ENCODE results near the gene EIF4H. TPM values are rescaled to one million over a fixed set of nuclear protein-coding genes. Genes with fewer than 3 reads are reported as not detected.

EIF4H gene
- total and polyA plus RNA-seq, 2 experiments from 2014 or later, result 183 to 309 TPM

DNA sequence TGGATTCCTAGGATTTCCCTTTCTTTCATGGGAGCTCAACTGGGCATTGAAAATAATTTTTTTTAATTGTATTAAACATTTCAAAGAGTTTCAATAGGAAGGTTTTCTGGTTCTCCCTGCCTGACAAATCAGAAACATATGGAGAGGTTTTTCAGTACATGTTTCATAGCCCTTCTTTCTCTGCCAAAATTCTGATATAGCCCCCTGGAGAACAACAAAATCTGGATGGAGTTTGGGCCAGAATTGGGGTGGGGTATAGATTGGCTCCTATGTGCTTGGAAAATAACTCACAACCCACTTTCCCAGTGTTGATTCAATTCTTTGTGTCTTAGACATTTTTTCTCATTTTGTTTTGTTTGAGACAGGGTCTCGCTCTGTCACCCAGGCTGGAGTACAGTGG, 24.6 kb upstream of the EIF4H start (continued):
- TF ChIP-seq, protein P1, sequence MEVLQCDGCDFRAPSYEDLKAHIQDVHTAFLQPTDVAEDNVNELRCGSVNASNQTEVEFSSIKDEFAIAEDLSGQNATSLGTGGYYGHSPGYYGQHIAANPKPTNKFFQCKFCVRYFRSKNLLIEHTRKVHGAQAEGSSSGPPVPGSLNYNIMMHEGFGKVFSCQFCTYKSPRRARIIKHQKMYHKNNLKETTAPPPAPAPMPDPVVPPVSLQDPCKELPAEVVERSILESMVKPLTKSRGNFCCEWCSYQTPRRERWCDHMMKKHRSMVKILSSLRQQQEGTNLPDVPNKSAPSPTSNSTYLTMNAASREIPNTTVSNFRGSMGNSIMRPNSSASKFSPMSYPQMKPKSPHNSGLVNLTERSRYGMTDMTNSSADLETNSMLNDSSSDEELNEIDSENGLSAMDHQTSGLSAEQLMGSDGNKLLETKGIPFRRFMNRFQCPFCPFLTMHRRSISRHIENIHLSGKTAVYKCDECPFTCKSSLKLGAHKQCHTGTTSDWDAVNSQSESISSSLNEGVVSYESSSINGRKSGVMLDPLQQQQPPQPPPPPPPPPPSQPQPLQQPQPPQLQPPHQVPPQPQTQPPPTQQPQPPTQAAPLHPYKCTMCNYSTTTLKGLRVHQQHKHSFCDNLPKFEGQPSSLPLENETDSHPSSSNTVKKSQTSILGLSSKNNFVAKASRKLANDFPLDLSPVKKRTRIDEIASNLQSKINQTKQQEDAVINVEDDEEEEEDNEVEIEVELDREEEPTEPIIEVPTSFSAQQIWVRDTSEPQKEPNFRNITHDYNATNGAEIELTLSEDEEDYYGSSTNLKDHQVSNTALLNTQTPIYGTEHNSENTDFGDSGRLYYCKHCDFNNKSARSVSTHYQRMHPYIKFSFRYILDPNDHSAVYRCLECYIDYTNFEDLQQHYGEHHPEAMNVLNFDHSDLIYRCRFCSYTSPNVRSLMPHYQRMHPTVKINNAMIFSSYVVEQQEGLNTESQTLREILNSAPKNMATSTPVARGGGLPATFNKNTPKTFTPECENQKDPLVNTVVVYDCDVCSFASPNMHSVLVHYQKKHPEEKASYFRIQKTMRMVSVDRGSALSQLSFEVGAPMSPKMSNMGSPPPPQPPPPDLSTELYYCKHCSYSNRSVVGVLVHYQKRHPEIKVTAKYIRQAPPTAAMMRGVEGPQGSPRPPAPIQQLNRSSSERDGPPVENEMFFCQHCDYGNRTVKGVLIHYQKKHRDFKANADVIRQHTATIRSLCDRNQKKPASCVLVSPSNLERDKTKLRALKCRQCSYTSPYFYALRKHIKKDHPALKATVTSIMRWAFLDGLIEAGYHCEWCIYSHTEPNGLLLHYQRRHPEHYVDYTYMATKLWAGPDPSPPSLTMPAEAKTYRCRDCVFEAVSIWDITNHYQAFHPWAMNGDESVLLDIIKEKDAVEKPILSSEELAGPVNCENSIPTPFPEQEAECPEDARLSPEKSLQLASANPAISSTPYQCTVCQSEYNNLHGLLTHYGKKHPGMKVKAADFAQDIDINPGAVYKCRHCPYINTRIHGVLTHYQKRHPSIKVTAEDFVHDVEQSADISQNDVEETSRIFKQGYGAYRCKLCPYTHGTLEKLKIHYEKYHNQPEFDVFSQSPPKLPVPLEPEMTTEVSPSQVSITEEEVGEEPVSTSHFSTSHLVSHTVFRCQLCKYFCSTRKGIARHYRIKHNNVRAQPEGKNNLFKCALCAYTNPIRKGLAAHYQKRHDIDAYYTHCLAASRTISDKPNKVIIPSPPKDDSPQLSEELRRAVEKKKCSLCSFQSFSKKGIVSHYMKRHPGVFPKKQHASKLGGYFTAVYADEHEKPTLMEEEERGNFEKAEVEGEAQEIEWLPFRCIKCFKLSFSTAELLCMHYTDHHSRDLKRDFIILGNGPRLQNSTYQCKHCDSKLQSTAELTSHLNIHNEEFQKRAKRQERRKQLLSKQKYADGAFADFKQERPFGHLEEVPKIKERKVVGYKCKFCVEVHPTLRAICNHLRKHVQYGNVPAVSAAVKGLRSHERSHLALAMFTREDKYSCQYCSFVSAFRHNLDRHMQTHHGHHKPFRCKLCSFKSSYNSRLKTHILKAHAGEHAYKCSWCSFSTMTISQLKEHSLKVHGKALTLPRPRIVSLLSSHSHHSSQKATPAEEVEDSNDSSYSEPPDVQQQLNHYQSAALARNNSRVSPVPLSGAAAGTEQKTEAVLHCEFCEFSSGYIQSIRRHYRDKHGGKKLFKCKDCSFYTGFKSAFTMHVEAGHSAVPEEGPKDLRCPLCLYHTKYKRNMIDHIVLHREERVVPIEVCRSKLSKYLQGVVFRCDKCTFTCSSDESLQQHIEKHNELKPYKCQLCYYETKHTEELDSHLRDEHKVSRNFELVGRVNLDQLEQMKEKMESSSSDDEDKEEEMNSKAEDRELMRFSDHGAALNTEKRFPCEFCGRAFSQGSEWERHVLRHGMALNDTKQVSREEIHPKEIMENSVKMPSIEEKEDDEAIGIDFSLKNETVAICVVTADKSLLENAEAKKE (CRISPR knock-in tag; IDR thresholded peaks at IDR 0.05), result no peak
- TF ChIP-seq, protein P2, sequence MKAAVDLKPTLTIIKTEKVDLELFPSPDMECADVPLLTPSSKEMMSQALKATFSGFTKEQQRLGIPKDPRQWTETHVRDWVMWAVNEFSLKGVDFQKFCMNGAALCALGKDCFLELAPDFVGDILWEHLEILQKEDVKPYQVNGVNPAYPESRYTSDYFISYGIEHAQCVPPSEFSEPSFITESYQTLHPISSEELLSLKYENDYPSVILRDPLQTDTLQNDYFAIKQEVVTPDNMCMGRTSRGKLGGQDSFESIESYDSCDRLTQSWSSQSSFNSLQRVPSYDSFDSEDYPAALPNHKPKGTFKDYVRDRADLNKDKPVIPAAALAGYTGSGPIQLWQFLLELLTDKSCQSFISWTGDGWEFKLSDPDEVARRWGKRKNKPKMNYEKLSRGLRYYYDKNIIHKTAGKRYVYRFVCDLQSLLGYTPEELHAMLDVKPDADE (IDR thresholded peaks at IDR 0.05), result no peak
- TF ChIP-seq EZH2 (IDR thresholded peaks at IDR 0.05; ENCODE audit: low read depth, unreplicated experiment), result no peak
- TF ChIP-seq POLR2AphosphoS5 (IDR thresholded peaks at IDR 0.05; ENCODE audit: low read depth), result no peak
- no peak for TF ChIP-seq EZH2phosphoT487 (IDR thresholded peaks at IDR 0.05; ENCODE audit: unreplicated experiment)
- TF ChIP-seq ZNF114 (CRISPR knock-in tag; IDR thresholded peaks at IDR 0.05), result no peak
- no peak for TF ChIP-seq NANOG (IDR thresholded peaks at IDR 0.05; ENCODE audit: borderline replicate concordance)
- TF ChIP-seq ZNF331 (CRISPR knock-in tag; IDR thresholded peaks at IDR 0.05; ENCODE audit: low read depth), result no peak
- TF ChIP-seq, protein P3, sequence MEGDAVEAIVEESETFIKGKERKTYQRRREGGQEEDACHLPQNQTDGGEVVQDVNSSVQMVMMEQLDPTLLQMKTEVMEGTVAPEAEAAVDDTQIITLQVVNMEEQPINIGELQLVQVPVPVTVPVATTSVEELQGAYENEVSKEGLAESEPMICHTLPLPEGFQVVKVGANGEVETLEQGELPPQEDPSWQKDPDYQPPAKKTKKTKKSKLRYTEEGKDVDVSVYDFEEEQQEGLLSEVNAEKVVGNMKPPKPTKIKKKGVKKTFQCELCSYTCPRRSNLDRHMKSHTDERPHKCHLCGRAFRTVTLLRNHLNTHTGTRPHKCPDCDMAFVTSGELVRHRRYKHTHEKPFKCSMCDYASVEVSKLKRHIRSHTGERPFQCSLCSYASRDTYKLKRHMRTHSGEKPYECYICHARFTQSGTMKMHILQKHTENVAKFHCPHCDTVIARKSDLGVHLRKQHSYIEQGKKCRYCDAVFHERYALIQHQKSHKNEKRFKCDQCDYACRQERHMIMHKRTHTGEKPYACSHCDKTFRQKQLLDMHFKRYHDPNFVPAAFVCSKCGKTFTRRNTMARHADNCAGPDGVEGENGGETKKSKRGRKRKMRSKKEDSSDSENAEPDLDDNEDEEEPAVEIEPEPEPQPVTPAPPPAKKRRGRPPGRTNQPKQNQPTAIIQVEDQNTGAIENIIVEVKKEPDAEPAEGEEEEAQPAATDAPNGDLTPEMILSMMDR (conservative IDR thresholded peaks at IDR 0.05; ENCODE audit: low read depth in 2 of 2), result no peak

Data from GM23338 (cell line).